ENCODE measurements around the gene COX4I1.

DNA sequence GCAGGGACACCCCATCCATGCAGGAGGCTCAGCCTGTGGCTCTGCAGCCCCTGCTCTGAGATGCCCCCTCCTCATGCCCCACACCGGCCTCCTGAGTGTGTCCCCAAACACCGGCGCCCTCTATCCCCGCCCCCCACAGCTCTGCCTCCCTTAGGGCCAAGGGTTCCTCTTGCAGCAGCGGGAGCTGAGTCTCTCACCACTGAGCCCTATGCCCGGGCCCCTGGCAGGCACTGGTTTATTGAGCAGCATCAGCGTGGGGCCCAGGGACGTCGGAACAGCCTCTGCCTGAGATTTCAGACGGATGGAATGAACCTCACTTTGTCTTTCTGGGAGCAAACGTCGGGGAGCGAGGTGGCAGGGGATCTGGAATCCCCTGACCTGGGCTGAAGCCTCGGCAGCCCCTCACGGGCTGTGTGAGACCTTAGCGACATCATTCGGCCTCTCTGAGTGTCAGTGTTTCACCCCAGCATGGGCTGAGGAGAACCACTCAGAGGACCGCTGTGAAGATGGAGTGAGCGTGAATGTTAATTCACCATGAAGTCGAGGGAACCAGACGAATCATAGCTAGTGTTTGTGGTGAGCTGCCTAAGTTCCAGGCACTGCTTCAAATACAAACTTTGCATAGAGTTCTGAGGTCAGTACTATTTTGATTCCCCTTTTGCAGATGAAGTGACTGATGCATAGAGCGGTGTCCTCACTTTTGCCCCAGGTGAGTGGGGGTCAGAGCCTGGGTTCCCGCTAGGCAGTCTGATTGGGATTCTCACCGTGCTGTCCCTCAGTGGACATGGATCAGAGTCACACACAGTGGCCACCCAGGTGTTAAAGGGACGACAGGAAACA lies 43.3 kb upstream of the COX4I1 start:
- TF ChIP-seq CTCF (IDR thresholded peaks at IDR 0.05; ENCODE audit: borderline replicate concordance, extremely low read depth, low read length, poor library complexity, severe bottlenecking) (no peak), EZH2 (IDR thresholded peaks at IDR 0.05; ENCODE audit: borderline replicate concordance, low read depth, low read length, severe bottlenecking) (no peak)

Data from DND-41 (cell line).